Measurements from ENCODE around the gene LHFPL5.

LHFPL5 gene

GRCh38 chr6:35794536-35795452, 10.4 kb upstream of the LHFPL5 start:
- H3K4me3 ChIP-seq (ENCODE audit: low read depth, low read length) = no peak overlapping the region
- TF ChIP-seq, protein P1, sequence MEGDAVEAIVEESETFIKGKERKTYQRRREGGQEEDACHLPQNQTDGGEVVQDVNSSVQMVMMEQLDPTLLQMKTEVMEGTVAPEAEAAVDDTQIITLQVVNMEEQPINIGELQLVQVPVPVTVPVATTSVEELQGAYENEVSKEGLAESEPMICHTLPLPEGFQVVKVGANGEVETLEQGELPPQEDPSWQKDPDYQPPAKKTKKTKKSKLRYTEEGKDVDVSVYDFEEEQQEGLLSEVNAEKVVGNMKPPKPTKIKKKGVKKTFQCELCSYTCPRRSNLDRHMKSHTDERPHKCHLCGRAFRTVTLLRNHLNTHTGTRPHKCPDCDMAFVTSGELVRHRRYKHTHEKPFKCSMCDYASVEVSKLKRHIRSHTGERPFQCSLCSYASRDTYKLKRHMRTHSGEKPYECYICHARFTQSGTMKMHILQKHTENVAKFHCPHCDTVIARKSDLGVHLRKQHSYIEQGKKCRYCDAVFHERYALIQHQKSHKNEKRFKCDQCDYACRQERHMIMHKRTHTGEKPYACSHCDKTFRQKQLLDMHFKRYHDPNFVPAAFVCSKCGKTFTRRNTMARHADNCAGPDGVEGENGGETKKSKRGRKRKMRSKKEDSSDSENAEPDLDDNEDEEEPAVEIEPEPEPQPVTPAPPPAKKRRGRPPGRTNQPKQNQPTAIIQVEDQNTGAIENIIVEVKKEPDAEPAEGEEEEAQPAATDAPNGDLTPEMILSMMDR (IDR thresholded peaks at IDR 0.05; ENCODE audit: low read depth, low read length) = no peak

DNA sequence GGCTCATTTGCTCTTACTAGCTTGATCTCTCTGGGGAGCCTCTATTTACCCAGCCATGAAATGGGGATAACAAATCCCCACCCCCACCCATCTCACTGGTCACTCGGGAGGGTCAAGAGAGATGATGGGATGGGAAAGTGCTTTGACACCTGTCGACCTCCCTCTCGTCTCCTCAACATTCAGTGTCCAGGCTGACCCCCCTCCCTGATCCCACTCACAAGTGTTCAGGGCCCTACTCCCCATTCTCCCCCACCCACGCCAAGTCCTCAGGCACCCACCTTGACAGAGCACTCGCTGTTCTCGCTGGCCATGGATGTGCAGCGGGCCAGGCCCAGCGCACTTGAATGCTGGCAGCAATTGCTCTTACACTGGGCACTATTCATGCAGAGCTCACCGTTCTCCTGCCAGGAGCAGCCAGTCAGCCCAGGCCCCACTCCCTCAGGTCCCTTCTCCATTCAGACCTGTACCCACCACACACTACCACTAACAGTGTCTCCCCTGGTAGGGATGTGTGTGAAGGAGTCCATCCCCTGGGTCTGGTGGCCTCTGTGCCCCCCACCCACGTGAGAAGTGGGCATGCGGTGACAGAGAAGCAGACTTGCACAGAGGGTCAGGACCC, 9.6 kb upstream of the LHFPL5 start:
- H3K4me3 ChIP-seq (ENCODE audit: low read depth, low read length) = no peak overlapping the region
- TF ChIP-seq, protein P1 (IDR thresholded peaks at IDR 0.05; ENCODE audit: low read depth, low read length) = no peak

- TF ChIP-seq, protein P1 (IDR thresholded peaks at IDR 0.05; ENCODE audit: low read depth, low read length) = no peak
- H3K4me3 ChIP-seq (ENCODE audit: low read depth, low read length) = no peak overlapping the region
These were observed 8.9 kb upstream of the LHFPL5 start for GRCh38 chr6:35796236-35796635.

DNA sequence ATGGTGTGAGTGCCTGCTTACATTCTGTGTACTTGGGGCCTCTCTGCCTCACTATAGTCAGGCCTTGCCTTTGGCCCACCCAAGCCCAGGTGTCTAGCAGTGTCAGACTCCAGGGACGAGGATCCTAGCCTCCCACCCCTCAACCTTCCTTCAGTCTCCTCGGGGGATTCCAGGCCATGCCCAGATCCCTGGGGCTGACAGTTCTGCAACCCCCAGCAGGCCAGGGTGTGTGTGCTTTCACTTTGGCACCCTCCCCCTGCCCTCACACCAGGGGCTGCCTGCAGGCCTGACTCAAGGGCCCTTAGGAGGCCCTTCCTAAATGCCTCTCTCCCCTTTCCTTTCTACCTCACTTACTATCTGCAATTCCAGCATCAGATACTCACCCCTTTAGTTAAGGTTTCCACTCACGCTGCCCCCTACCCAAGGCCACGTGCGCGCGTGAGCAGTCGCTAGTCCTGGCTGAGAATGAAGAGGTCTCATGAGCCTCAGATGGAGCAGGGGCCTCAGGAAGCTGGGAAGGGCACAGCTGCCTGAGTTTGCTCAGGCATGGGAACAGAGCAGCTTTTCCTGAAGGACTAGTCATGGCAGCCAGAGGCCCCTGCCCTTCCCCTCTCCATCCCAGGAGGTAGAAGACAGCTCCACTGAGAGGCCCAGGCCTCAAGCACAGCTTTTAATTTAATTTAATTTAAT, 7.2 kb upstream of the LHFPL5 start:
- no peak overlapping the region for H3K4me3 ChIP-seq (ENCODE audit: low read depth, low read length)
- TF ChIP-seq, protein P1 (IDR thresholded peaks at IDR 0.05; ENCODE audit: low read depth, low read length) = no peak

GRCh38 chr6:35798706-35799105, 6.4 kb upstream of the LHFPL5 start:
- TF ChIP-seq, protein P1 (IDR thresholded peaks at IDR 0.05; ENCODE audit: low read depth, low read length) = no peak
- no peak overlapping the region for H3K4me3 ChIP-seq (ENCODE audit: low read depth, low read length)

DNA sequence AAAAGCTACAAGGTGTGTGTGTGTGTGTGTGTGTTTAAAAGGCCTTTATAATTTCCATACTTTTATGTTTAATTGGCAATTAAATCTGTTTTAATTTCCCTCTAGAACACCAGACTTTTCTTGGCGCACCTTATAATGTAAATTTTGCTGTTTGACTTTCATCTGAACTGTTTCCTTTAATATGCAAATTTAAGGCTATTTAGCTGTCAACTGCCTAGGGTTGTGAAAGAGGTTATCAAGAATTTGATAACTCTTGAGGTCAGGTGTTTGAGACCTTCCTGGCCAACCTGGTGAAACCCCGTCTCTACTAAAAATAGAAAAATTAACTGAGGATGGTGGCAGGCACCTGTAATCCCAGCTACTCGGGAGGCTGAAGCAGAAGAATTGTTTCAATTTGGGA, 4.0 kb upstream of the LHFPL5 start:
- H3K4me3 ChIP-seq (ENCODE audit: low read depth, low read length) = no peak overlapping the region
- TF ChIP-seq, protein P1 (IDR thresholded peaks at IDR 0.05; ENCODE audit: low read depth, low read length) = no peak
